Activated CD4-positive, CD25-positive, alpha-beta regulatory T cell (primary cell): Measurements from ENCODE around the gene CBLN1.
"Not testable (repeated sequence)": the region's sequence is repeated elsewhere in the genome, so short reads cannot be mapped to it uniquely, and the experiment has no call there.

ENCODE experiments used
- DNase-seq, 4 experiments: peaks; one replicate each; lab custom pipeline; 2025; lab: John Stamatoyannopoulos, UW

CBLN1 gene

GRCh38 chr16:49277766-49278566 is 3.7 kb downstream of the CBLN1 start:
- no peak for DNase-seq

DNA sequence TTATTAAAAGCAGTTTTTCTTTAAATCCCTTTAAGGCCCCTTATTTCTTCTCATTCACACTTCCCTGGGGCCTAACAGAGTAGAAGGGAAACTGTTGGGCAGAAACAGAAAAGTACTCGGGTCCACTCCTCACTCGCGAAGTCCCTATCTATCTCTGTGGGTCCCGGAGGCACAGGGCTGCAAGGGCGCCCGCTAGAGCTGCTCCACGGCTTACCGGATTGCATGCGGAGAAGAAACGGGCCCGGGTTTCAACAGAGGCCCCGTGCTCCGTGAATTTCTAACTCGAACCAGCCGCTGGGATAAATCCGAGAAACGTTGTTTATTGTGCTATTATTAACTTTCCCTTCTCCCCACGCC is 4.3 kb downstream of the CBLN1 start:
- DNase-seq, result no peak

DNA sequence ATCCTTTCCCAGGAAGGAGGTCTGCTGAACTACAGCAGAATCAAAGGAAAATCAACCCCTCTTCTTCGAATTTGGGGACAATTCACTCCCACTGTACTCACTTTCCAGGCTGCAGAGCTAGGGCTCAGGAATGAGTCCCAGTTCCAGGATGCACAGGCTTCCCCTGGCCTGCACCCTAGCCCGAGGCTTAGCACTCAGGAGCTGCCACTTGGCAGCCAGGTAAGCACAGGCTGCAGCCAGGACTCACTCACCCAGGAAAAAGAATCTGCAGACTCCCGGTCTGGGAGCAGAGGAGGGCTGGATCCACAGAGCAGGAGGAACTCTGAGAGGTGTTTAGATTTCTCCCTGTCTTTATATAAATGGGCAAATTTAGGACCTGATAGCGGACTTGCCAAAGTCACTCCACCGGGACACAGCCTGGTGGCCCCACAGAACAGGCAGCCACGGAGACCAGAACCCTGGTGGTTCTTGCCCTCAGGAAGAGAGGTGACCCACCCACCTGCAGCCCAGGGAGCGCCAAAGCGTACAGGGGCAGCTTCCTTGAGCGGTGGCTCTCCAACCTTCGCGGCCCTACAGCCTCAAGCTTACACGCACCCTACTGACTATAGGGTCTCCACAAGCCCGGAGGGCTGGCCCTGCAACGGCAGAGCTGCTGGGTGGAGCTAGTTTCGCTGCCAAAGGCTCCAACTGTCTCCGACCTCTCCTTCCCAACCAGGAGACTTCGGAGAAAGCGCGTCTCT is 4.8 kb downstream of the CBLN1 start:
- DNase-seq, result no peak

GRCh38 chr16:49275870-49276269 is 5.8 kb downstream of the CBLN1 start:
- DNase-seq, result no peak

GRCh38 chr16:49275050-49275730 is 6.4 kb downstream of the CBLN1 start:
- no peak for DNase-seq

DNA sequence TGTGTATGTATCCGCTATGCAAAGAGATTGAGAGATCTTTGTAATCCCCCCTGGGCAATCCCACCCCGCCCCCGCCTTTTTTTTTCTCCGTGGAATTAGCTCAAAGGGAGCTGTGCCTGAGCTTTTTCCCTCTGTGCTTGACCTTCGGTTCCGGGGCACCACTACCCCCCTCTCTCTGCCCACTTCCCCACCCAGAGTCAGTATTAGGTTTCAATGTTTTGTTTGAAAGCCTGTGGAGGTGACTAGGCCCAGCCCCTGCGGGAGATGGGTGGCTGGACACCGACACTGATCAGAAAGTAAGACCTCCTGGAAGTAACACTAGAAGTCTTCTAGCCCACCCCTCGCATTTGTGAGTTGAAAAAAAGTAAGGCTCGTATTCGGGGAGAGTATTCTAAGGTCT is 7.0 kb downstream of the CBLN1 start:
- no peak for DNase-seq

DNA sequence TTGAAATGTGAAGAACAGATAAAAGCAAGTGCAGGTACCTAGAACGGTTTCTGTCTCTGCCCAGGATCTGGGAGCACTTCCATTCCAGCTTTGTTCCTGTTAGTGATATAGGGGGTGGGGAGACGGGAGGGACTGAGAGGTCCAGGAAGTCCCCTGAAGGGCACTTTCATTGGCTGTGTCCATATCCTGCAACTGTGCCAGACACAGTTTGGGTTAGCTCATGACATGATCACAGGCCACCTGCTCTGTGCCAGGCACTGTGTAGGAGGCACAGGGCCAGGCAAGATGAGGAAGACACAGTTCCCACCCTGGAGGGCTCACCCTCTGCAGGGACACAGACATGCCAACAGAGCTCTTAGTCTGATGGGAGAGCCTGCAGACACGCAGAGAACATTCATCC is 7.9 kb downstream of the CBLN1 start:
- DNase-seq, result no peak

DNA sequence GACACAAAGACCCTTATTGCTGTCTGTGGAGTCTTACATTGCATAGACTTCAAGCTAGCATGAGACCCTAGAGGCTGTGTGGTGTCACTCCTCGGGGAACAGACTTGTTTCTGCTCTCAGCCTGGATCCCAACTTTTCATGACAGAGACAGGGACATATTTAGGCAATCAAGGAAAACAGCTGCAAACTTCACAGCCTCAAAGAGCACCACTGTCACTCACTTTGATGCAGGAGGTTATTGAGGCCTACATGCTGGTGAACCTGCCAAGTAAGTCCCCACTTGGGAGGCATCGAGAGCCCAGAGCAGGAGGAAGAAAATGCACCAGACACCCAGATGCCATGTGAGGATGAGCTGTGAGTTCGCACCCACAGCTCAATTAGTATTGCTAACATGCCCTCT is 10.3 kb downstream of the CBLN1 start:
- no peak for DNase-seq

GRCh38 chr16:49269201-49269600 is 12.4 kb downstream of the CBLN1 start:
- no peak for DNase-seq

DNA sequence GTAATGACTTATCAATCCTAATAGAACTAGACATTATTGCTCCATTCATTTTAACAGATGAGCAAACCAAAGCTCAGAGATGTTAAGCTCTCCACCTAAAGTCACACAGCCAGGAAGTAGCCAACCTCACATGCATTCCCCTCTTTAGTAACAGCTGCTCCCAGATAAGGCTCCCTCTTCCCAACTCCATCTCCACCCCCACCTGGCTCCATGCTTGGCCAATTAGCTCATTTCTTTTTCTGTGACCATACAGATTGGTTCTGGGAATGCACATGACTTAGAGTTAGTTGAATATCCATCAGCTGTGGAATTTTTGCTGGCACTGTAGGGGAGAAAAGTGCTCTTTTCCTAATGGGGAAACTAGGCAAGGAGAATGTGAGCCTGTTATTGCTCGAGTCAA is 13.0 kb downstream of the CBLN1 start:
- DNase-seq, result no peak

GRCh38 chr16:49262501-49262900 is 19.1 kb downstream of the CBLN1 start:
- DNase-seq, result no peak

GRCh38 chr16:49261930-49262329 is 19.7 kb downstream of the CBLN1 start:
- no peak for DNase-seq

- no peak for DNase-seq
Measured at GRCh38 chr16:49260956-49261530, 20.6 kb downstream of the CBLN1 start.

- no peak for DNase-seq
Measured at GRCh38 chr16:49260253-49260652, 21.4 kb downstream of the CBLN1 start.

GRCh38 chr16:49259330-49259729 is 22.3 kb downstream of the CBLN1 start:
- DNase-seq, result no peak

DNA sequence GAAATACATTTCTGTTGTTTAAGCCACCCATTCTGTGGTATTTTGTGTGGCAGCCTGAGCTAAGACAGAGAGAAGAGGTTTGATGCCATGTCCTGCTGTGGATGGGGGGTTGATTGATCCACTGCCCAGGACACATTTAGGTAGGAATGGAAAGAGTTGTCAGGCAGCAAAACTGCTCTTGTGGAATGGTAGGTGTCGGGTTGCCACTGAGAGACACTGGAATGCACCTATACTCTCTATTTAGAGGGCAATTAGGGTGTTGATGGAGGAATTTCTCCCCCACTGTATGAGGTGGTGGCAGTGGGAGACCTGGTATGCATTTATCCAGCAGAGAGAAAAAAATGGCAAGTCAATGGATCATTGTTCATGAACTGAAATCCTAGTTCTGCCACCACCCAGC is 30.9 kb downstream of the CBLN1 start:
- DNase-seq, result no peak

DNA sequence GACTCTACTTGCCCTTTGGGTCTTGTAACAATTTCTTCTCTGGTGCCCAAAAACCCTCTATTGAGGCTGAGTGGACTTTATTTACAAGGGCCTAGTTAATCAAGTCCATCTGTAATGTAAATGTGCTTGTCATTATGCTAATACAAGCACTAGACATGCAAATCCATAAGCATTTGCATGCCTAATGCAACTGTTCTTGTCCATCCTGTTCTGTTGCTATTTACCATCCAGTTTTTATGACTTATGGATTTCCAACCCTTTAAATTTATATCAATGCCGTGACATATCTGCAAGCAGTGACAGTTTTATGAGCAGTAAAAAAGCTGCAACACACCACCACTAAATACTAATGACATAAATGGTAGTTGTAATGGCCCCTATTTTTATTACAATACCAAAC is 33.4 kb downstream of the CBLN1 start:
- no peak for DNase-seq

DNA sequence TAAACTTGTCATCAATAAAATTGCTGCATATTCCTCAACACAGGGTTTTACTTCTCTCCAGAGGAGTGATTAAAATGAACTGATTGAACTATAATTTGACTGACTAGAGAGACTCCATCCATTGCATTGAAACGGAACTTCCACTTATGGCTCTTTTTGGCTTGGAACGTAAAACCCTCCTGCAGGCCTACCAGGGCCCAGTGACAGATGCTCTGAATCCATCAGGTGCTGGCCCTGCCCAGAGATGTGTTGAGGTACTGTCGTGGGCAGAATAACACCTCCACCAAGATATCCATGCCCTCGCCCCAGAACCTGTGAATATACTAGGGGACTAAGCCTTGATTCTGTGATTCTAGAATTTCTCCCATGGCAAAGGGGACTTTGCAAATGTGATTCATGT is 45.4 kb downstream of the CBLN1 start:
- no peak for DNase-seq

DNA sequence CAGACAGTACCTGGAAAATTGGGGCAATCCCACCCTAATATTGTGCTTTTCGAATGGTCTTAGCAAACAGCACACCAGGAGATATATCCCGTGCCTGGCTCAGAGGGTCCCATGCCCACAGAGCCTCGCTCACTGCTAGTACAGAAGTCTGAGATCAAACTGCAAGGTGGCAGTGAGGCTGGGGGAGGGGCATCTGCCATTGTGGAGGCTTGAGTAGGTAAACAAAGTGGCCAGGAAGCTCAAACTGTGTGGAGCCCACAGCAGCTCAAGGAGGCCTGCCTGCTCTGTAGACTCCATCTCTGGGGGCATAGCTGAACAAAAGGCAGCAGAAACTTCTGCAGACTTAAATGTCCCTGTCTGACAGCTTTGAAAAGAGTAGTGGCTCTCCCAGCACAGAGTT is 53.3 kb downstream of the CBLN1 start:
- DNase-seq, result not testable (repeated sequence)
